Inflammatory macrophage treated with lipopolysaccharide for 1 hour (primary cell): ENCODE measurements around the gene NPTN.
A peak's percentile ranks its signal among the peaks of the same experiment; 100 is the strongest.

ENCODE experiments used
- DNase-seq, 2 donors: peaks; one replicate each; pipeline ENCODE4 v3.0.0-alpha.2; 2020 to 2022

The NPTN gene

DNA sequence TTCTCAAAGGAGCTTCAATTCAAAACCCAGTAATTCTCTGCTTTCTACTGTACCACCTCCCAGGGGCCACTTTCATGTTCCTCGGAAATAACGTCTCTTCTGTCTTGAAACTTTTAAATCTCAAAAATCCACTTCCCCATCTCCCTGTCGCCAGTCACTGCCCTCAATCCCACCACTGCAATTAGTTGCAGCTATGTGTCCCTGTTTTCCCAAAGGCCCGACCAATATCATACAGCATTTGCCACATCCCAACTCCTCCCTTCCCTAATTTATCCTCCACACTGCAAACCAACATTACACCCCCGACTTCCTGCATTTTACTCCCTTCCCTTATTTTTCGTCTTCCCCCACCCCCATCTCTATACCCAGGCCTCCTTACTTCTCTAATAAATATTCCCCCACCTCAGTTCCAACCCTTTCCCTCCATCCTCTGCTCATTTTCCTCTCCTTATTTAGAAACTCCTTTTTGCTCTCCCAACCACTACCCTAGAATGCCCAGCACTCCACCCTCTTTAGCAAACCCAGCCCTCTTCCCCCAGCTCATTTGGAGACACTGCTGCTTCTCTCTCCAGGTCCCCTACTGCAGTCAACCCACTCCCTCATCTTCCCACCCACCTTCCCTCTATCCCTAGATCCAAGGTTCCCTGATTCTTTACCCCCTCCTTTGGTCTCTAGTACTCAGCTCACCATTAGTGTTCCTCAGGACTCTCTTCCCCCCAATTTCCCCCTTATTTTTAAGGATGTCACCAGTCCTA is 1.1 kb downstream of the NPTN start:
- peak; percentile 50 to 52 for DNase-seq

DNA sequence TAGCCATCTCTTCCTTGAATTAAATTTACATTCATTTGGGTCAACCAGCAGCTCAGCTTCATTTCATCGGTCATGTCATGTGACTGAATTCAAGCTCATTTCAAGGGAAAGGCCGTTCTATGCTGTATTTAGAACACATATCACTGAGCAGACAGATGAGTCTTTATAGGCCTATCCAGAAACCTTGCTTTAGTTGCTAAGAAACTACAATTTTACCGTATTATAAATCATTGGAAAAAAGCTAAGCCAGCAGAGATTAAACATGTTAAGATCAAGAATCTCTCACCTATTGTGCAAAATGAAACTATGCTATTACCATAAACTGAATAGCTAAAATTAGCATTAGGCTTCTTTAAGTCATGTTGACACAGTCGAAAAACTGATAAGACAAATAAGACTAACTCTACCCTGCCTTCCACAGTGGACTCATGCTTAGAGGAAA is 2.2 kb downstream of the NPTN start:
- no peak for DNase-seq

DNA sequence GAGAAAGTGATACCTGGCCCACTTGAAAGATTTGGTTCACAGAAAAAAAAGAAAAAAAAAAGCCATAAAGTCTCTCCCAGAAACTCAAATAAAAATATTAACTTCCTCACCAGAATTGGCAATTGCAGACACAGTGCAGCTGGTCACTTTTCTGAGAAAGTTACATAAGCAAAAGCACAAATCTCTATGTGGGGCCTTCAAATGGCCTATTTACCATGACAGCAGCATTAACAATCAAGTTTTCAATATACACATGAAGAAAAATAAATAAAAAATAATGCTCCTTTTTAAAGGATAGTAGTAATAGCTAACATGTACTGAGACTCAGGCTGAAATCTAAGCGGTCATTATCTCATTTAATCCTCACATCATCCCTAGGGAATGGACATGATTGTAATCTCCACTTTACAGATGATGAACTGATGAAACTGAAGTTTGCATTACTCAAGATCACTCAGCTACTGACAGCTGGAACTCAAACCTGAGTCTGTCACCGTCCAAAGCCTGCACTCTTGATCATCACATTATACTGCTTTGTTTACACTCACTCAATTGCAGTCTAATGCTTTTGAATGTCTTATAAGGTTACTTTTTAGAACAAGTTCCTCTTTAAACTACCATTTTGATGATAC is 3.3 kb downstream of the NPTN start:
- no peak for DNase-seq

DNA sequence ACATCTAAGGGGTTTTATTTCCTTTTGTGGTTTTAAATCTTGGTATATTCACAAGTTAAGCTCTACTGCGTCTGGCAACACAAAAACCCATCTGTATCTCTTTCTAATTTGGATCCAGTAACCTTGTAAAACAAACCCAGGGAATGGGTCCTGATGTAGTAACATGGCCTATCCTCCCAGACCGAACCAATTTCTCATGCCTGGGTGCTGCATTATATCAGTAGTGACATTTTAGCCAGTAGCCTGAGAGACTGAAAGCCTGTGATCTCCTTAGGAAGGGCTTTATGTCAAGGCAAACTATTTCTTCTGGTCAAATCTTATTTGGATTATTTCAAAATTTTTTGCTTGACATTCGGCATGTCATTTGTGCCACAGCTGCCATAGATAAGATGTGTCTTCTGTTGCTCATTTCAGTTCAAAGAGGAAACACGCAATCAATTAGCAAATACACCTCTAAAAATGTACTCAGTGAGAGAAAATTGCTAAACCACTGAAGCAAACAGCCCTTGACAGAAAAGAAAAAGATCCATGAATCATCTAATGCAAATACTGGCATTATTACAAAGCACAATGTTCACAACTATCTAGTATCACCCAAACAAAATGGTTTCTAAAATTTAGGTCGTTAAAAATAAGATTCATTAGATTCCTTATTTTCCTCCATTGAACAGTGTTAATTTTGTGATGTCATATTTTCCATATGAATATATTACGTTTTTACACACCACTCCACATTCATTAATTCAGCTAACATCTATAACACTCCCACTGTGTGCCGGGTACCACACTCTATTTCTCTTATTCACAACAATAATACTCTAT is 4.0 kb downstream of the NPTN start:
- DNase-seq, result peak; percentile 48 to 57

DNA sequence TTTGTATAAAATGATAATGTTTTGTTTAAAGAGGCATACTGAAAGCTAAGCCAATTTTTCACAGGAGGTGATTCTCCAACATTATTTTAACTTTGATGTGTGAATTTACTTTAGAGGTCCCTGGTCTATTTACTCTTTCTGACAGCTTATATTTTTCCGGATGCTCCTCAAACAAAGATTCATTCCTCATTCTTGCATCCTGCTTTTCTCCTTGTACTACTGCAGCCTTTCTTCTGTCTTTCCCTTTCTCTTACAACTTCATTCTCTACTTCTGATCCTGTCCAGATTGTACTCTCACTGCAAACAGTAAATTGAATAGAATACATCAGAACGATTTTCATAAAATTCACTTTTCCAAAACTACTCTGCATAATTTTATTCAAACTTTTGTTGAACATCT is 5.1 kb downstream of the NPTN start:
- no peak for DNase-seq

DNA sequence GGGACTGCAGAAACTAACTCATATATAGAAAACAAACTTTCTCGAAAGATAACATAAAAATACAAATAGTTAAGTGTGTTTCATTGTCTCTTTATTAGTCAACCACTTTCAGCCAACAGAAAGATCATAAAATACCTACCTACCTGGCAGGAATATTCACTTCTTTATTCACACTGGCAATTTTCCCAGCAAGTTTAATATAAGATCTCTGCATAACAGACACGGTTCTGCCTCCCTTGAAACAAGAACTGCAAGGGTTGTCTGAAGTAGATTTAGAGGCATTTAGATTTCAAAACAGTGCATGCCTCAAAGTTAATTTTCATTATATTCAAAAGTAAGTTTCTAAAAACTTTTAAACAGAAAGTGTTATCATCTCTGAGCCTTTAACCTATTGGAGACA is 7.1 kb downstream of the NPTN start:
- no peak for DNase-seq

DNA sequence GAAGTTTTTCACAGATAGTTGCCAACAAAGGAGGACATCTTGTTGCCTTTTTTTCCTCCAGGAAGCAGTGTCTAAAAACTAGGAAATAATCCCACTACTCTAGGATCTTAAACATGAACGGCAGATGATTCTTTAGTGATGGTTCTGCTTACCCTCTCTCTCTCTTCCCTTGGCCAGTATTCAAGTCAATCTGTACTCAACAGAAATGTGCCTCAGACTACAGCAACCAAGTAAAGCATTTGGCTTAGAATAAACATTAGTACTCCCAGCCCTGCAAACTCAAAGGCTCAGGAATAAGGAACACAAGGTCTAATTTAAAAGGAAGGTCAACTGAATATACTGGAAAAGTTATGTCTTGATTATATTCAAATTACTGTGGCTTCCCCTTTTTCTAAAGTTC is 8.7 kb downstream of the NPTN start:
- DNase-seq, result no peak

DNA sequence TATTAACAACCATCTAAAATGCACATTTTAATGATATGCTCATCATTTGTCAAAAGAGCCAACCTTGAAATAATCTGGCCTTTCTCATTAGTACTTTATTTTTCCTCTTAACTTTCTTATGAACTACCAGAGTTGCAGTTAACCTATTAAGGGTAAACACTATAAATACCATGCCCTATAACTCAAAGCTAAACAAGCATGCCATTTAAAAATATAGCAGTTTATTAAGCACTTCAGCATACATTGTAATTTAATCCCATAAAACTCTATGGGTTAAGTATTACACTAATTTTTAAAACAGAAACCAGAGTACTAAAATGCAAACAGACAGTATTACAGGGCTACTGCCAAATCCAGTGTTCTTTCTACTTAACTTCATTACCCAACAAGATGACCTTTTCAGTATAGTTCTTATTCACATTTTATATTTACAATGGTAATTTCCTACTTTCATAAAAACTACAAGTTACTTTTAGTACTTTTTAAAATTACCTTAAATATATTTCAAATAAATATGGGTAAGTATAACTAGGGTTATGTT is 11.8 kb downstream of the NPTN start:
- DNase-seq, result no peak

DNA sequence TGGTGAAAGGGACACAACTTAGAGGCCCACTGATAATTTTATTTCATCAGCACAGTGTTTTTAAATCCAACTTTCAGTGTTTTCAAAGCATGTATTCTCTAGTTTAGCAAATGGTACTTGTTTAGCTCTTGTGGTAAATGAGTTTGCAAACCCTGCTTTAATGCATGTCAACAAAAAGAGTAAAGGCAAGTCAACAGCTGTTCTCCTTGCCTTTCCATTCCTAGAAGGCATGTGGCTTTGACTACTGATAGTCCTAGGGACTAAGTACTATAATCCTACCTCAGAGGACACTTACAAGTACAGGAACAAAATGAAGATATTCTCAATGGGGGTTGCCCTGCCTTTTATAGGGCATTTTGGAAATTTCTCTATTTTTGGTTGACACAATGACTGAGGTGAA is 13.1 kb downstream of the NPTN start:
- DNase-seq, result no peak

DNA sequence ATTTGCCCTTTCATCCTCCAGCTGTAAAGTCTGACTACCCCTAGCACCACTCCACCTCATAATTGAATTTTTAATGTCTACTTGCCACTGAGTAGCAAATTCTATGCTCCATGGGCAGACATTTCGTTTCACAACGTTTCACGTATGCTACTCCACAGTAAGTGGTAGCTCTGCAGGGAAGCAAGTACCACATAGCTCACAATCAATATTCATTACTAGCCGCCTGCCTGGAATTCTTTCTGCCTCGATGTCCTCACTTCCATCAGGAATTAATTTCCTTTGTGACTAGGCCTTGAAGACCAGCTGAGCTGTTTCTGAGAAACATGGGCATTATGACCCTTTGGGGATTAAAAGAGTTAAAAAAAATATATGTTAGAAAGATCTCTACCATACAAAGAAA is 15.3 kb downstream of the NPTN start:
- no peak for DNase-seq

DNA sequence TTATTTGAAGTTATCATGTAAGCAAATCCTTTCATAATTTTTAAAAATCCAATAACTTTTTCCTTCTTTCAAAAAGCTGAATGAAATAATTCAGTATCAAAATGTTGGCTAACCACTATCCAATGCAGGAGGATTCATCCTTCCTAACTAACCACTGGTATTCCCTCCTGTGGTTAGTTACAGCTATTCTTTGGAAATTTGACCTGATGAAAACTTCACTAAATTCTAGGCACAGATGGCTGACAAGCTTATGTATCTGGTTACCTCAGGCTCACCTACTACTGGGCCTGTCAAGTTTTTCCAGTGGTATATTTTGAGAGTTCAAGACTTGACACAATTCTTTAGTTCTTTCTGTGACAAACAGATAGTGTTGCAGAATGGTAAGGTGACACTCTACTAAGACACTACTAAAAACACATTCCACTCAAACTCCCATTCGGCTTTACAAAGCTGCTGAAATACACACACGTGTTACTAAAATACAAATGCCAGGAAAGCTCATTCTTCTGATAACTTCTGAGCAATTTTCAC is 15.8 kb downstream of the NPTN start:
- DNase-seq, result no peak

DNA sequence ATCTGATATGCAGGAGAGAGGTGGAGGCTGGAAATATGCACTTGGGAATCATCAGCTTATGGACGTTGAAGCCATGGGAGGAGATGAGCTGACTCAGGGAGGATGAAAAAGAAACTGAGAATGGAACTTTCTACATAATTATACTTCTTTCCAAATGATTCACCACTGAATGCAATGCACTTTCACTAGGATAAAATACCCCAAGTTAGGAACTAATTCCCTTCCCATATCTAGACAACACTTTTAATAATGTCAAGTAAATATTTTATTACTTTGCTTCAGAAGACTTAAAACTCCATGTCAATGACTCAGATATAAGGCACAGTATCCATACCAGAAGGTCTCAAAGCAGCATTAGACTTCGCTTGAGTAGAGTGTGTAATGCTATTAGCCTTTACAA is 24.2 kb downstream of the NPTN start:
- DNase-seq, result no peak

DNA sequence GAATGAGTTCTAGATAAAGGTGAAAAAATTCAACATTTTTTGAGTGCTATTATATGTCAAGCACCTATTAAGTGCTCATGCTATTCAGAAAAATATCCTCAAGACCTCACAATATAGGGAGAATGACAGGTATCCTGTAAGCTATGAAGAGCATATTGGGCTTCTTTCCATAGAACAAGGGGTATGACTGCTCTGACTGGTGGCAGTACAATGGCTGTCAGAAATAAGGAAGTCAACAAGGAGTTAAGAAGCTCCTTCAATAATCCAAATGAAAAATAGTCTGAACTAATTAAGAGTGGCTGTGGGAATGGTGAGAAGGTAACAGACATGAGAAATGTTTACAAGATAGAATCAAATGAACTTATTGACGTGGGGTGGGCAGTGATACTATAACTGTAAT is 24.7 kb downstream of the NPTN start:
- DNase-seq, result no peak

DNA sequence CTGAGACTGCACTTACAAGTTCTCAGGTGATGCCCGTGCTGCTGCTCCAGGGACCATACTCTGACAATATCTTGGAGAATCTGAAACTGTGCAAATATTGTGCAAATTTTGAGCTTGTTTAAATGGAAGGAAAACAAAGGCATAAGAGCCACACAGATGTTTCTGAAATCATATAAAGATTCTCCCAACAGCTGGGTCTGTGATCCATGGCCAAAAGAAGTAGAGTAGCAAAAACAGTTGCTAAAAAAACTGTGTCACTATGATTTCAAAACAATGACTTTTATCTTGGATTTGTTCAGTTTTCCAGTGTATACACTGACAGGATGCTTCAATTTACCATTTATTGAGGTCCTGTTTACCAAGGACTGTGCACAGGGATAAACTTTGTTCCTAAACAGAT is 25.3 kb downstream of the NPTN start:
- DNase-seq, result no peak

DNA sequence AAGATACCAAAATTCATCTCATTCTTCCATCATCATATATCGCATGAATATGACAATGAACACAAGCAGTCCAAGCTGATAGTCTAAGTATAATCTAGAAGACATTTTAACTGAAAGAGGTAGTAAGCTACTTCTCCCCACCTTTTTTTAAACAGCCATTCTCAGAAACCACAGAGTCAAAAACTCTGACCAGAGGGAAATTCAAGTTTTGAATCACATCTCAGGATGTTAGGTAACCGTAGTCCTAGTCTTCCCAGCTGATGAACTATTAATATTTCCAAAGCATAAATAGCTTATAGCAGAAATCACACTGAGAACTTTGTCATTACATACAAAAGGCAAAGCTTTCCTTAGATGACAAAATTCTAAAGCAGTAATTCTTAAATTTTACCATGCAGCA is 25.8 kb downstream of the NPTN start:
- DNase-seq, result peak; percentile 27 to 28

DNA sequence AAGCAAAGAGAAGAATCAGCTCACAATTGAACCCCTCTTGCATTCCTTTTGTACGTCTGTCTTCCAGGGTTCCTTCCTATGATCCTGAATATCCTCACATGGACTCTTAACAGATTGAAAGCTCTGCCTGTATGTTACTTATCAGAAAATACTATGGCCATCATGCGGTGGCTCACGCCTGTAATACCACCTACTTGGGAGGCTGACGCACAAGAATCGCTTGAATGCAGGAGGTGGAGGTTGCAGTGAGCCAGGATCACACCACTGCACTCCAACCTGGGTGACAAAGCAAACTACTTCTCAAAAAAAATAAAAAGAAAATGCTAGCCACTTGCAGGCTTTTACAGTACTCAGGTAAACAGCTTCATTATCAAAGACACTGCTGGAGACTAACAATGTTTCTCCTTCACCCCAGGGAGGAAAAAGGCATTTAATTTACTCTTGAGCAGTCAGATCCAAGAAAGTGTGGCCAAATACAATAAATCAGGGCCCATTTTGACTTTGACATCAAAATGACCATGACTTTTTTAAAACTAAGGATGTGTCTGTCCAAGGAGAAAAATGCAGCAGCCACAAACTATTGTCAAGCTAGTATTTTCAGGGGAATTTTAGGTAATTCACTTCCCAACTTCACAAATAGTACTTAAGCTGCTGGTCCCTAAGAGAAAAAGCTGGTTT is 27.3 kb downstream of the NPTN start:
- DNase-seq, result no peak

DNA sequence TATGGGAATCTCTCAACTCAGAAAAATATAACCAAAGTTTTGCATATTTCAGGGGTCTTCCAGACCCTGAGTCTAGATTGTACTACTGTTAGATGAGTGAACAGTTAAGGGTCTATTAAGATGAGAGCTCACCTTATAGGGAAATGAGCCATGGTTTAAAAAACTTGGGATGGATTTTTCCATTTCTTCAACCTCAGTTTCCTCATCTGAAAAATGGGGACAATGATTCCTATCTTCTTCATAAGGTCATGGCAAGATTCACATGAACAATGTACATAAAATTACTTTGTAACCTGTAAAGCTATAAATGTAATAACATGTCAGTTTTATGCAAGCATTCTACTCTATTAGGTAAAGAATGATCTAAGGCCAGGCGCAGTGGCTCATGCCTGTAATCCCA is 28.7 kb downstream of the NPTN start:
- no peak for DNase-seq

DNA sequence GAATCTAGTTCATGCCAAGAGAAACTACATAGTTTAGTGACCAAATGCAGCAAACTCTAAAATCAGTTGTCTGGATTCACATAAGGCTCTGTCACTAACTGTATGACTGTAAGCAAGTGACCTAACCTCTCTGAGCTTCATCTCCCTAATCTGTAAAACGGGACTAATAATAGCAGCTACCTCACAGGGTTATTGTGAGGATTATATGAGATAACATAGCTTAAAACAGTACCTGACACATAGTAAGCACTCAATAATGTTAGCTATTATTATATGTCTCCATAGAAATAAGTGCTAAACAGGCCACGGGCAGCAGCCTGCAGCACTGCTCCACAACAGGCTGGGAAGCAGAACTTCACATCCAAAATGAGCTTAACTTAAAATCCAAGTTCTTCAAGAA is 30.2 kb downstream of the NPTN start:
- DNase-seq, result no peak

DNA sequence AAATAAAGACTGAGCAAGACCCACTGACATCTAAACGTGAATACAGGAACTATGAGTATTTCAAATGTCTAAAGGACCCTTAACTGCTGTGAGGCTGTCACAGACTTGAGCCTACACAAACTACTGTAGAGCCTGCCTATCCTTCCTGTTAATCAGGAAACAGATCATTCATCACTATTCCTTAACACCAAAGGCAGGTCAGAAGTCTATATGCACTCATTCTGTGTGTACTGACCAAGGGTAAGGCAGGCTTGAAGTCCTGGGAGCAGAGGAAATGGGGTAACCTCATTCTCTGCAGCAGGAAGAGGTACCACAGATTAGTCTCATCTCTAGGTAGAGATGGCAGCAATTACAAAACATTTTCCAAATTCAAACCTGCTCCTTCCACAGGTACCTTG is 30.7 kb downstream of the NPTN start:
- DNase-seq, result no peak

DNA sequence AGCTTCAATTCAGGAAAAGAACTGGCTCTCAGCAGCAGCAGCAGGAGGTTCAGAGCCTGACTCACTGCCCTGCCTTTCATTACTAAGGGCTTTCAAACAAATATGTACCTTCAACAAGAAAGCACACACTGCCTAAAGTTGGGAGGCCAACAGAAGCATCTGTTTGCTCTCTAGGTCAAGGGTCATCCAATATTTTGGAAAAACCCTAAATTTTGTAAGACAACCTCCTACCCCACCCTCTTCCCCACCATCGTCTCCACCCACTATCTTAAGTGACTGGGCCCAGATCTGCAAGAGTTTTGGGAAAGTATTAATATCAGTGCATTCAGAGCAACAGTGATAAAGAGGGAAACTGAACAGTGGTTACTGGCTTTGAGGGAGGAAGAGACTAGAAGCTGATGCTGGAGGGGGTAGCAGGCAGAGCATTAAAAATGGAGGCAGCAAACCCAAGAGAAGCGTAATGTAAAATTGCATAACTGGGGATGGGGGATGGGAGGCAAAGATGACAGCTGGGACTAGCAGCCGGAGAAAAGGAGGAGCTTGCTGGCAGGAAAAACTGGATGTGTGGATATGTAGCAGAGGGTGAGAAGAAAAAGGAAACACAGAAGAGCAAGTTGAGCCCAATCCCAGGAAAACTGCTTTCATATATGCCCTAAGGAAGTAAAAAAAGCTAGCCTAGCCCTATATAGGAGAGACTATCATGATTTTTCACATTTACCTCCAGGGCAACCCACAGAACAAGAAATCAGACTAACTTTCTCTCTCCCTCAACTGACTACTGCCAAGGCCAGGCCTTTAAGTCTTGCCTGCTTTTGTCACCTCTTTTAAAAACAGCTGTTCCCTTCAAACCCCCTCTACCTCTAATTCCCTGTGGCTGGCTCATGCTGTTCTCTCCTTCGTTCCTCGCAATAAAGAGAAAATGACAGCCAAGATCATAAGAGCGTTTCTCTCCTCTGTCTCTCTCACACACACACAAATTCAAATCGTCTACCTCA is 31.4 kb downstream of the NPTN start:
- DNase-seq, result peak; percentile 65 to 76
